Activated naive CD4-positive, alpha-beta T cell (primary cell): ENCODE results near the gene SNX21.

Source experiments
- DNase-seq, 4 experiments: peaks; one replicate each; lab custom pipeline; 2025; lab: John Stamatoyannopoulos, UW

Gene SNX21

GRCh38 chr20:45880988-45881788, 47.6 kb downstream of the SNX21 start, which contains the start of gene ZSWIM1:
Gene ZSWIM1 (plus strand): TSS chr20:45881227. CDS start chr20:45882593, 1,366 bp downstream.
- DNase-seq = peak; percentile 95 to 98 (median 96)

GRCh38 chr20:45882469-45883099, 49.0 kb downstream of the SNX21 start:
- DNase-seq = no peak

GRCh38 chr20:45883100-45883469, 49.5 kb downstream of the SNX21 start:
- DNase-seq = no peak

GRCh38 chr20:45886590-45887345, 53.2 kb downstream of the SNX21 start:
- DNase-seq = no peak

- no peak for DNase-seq
Measured at GRCh38 chr20:45887346-45887715, 53.7 kb downstream of the SNX21 start, which contains the start of gene SPATA25. Gene SPATA25 (minus strand): TSS chr20:45887622. CDS start chr20:45887590, 32 bp downstream.

GRCh38 chr20:45888681-45889080, 55.1 kb downstream of the SNX21 start:
- DNase-seq = no peak

GRCh38 chr20:45890077-45890984, 56.7 kb downstream of the SNX21 start:
- peak in 2 of 4 experiments; percentile 15 to 22 for DNase-seq

- DNase-seq = peak; percentile 61 to 73 (median 71)
Measured at GRCh38 chr20:45890985-45891983, 57.7 kb downstream of the SNX21 start, which contains the start of the genes CTSA and NEURL2. Gene CTSA (plus strand): TSS chr20:45891335. CDS start chr20:45891569, 234 bp downstream. Gene NEURL2 (minus strand): TSS chr20:45891208. CDS start chr20:45890991, 217 bp downstream.

- no peak for DNase-seq
Measured at GRCh38 chr20:45892049-45892825, 58.6 kb downstream of the SNX21 start.
